ENCODE measurements around the gene RPS24.

GRCh38 chr10:78071140-78071856 lies 37.6 kb downstream of the RPS24 start:
- TF ChIP-seq CTCF (IDR thresholded peaks at IDR 0.05), result no peak
- no peak for TF ChIP-seq POLR2A (IDR thresholded peaks at IDR 0.05)
